Uterus (tissue), 2 donors: ENCODE data around the gene SYTL5.

ENCODE experiments used
- CTCF ChIP-seq, 4 experiments: fragments of 200-600 bp in 2 of 4; fragments of 450-650 bp in 2 of 4; sonication (generic) in 2 of 4; IDR thresholded peaks; one replicate each; pipeline ENCODE4 v1.5.1; 2016 to 2019; ENCODE audit warnings: antibody characterized with exemption in 4 of 4, mild to moderate bottlenecking in 2 of 4, moderate library complexity in 1 of 4
- POLR2A ChIP-seq, 2 donors: fragments of 450-650 bp; IDR thresholded peaks; one replicate each; pipeline ENCODE4 v1.6.1; 2016; ENCODE audit warnings: antibody characterized with exemption in 2 of 2, mild to moderate bottlenecking in 1 of 2, moderate library complexity in 1 of 2

GRCh38 chrX:38066934-38067333 is 60.6 kb downstream of the SYTL5 start:
- TF ChIP-seq CTCF (IDR thresholded peaks at IDR 0.05) (no peak), POLR2A (IDR thresholded peaks at IDR 0.05) (no peak)
